Urinary bladder (tissue), 4 donors: ENCODE results near the gene ZNF532. TPM values are rescaled to one million over a fixed set of nuclear protein-coding genes. Genes with fewer than 3 reads are reported as not detected.

Experiments
- DNase-seq: peaks from one replicate; pipeline ENCODE4 v3.0.0-alpha.2; 2015; ENCODE audit errors: extremely low spot score
- H3K27ac ChIP-seq: one replicate; pipeline ENCODE4 v1.5.1; 2013; ENCODE audit warnings: low read depth, mild to moderate bottlenecking, moderate library complexity
- H3K36me3 ChIP-seq: one replicate; pipeline ENCODE4 v1.6.1; 2013; ENCODE audit warnings: mild to moderate bottlenecking, moderate library complexity; ENCODE audit not compliant: insufficient read depth
- H3K4me1 ChIP-seq: one replicate; pipeline ENCODE4 v1.6.1; 2013; ENCODE audit warnings: mild to moderate bottlenecking, moderate library complexity; ENCODE audit not compliant: insufficient read depth
- H3K4me3 ChIP-seq: one replicate; pipeline ENCODE4 v1.5.1; 2013; ENCODE audit warnings: low read depth, low read length
- WGBS: extraction: QIAGEN DNeasy Blood & Tissue Kit; methylation state at CpG from one replicate; pipeline ENCODE4 v1.1.7; 2013; 5-methylcytosine and 5-hydroxymethylcytosine counted together
- polyA plus RNA-seq: library from polyadenylated mRNA; stranded (reverse); fragments of 200-250 nt; gene quantifications from one replicate; pipeline ENCODE4 v1.2.3, GENCODE V29; 2013
- total RNA-seq: library from RNA; depleted of rRNA; stranded (reverse); fragments of >200 nt; gene quantifications from one replicate; pipeline ENCODE4 v1.2.3, GENCODE V29; 2014
- donor health status: healthy with polysubstance abuse.
- donor health status: healthy.

ZNF532 gene
- total and polyA plus RNA-seq, 2 donors = 53.8 to 105 TPM

DNA sequence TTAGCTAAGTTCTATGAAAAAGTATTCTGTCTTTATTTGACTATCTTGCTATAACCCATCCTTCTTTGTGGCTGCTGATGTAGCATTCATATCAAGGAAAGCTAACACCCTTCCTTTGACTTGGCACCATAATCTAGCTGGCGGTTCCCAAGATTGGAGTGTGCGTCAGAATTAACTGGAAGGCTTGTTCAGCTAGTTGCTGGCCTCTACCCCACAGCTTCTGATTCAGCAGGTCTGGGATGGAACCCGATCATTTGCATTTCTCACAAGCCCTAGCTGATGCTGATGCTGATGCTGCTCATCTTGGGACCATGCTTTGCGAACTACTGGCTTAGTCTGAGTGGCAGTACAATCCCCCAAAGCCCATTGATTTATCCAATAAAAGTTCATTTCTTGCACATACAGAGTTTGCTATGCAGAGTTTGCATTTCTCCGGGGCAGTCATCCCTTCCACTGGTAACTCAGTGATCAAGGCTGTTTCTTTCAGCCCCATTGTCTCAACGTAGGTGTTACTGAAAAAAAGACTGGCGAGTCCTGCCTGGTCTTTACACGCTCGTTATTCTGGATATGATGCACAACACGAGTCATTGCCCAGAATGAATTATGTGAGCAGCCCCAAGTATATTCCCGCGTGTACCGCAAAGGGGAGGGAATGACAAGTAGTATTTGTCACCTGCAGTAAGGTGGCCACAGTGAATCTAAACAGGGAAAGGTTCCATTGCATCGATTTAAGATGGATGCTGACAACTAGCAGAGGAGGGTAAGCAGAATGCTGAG, 96.5 kb downstream of the ZNF532 start:
- Histone ChIP-seq H3K36me3 (peaks cover 4% of the 10 kb centered on the region), H3K27ac (no peak overlapping the region), H3K4me1 (no peaks in the 10 kb centered on the region), H3K4me3 (no peak overlapping the region)
- DNase-seq = no peak
- 93% methylated on average over 14 of the region's 14 CpGs for WGBS

DNA sequence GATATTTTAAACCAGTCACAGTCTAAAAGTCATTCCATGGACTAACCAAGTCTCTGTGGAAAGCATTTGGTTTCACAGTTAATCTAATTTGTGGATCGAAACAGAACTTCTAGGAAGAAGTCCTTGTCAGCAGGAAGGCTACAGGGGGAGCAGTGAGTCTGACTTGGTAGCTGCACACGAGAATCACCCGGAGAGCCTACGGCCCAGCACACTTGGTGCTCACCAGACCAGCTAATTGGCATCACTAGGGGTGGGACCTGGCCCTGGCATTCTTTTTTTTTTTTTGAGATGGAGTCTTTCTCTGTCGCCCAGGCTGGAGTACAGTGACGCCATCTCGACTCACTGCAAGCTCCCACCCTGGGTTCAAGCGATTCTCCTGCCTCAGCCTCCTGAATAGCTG, 97.7 kb downstream of the ZNF532 start:
- H3K4me1 ChIP-seq = no peaks in the 10 kb centered on the region
- H3K4me3 ChIP-seq = no peak overlapping the region
- no peak for DNase-seq
- 93% methylated on average over 8 of the region's 8 CpGs for WGBS
- peaks cover 4% of the 10 kb centered on the region for H3K36me3 ChIP-seq
- H3K27ac ChIP-seq = no peak overlapping the region

GRCh38 chr18:58965291-58966004, 100.8 kb downstream of the ZNF532 start:
- Histone ChIP-seq H3K4me3 (no peak overlapping the region), H3K36me3 (peaks cover 4% of the 10 kb centered on the region), H3K4me1 (no peaks in the 10 kb centered on the region), H3K27ac (peak overlapping the region; percentile 11)
- DNase-seq = no peak
- WGBS = 52% methylated on average over 5 of the region's 5 CpGs

DNA sequence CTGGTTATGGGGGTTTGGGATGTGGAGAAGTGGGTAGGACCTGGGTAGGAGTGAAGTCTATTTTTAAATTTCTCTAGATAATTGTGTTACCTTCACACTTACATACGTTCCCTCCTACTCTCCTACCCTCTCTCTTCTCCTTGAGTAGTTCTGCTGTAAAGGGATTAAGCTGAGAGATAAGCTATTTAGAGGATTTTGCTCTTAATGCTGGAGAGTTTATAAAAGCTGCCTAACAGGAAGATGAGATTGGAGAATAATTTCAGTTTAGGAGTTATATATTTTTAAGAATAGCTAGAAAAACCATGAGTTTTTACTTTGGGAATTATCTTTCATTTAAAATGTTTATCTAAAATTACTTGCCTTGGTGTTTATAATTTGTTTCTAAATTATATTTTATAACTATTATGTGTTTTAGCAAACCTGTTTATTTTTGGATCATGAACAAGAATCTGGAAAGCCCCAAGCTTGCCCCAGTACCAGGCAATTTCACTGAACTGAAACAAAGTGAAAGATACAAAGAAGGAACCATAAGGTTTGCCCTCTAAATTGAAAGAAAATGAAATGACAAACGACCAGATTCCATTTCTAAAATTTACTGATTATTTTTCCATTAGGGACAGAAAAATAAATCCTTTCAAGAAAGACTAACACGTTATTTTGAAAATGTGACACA, 101.5 kb downstream of the ZNF532 start:
- H3K27ac ChIP-seq = no peak overlapping the region
- H3K4me3 ChIP-seq = no peak overlapping the region
- H3K36me3 ChIP-seq = peaks cover 4% of the 10 kb centered on the region
- WGBS = 30% methylated on average over 3 of the region's 3 CpGs
- H3K4me1 ChIP-seq = no peaks in the 10 kb centered on the region
- no peak for DNase-seq

DNA sequence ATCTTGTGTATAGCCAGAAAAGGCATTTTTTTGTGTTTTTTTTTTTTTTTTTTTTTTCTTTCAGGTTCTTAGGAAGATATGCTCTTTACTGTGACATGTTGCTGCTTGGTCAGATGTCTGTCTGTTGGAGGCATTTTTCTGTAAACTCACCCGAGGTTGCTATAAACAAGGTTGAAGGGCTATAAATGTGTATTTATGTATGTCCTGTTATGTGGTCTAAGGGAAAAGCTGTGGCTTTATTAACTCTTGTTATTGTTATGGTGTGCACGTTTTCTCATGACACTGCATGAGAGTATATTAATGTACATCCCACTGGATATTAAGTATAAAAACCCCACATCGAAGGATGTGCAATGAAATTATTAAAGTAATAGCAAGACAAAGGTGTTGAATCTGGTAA, 102.0 kb downstream of the ZNF532 start:
- Histone ChIP-seq H3K27ac (peak overlapping the region; percentile 72), H3K36me3 (peaks cover 4% of the 10 kb centered on the region)
- 43% methylated on average over 3 of the region's 3 CpGs for WGBS

DNA sequence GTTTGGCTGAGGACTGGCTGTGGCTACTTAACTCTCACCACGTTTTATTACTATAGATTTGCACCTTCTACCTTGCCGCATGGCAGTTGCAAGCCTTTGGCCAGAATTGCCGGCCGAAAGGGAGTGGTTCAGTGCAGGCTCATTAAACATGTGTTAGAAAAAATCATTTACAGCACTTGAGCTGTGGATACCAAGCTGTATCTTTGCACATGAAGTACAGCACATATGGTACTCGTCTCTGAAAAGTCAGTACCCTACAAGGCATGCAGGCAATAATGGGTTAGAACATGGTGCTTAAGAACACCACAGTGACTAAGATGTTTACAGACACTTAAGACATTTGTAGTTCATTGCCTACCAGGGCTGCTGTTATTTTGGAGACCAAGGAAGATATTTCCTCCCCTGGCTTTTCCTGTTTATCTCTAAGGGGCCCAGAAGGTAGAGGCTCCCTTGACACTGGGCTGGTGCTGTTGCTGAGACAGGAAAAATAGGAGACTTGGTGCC, 103.1 kb downstream of the ZNF532 start:
- Histone ChIP-seq H3K4me1 (no peaks in the 10 kb centered on the region), H3K36me3 (no peaks in the 10 kb centered on the region), H3K27ac (no peak overlapping the region), H3K4me3 (no peak overlapping the region)
- DNase-seq = no peak
- WGBS = 67% methylated on average over 5 of the region's 5 CpGs

More for the DNA sequence above, 102.0 kb downstream of the ZNF532 start:
- DNase-seq = no peak
- Histone ChIP-seq H3K4me1 (no peaks in the 10 kb centered on the region), H3K4me3 (no peak overlapping the region)

DNA sequence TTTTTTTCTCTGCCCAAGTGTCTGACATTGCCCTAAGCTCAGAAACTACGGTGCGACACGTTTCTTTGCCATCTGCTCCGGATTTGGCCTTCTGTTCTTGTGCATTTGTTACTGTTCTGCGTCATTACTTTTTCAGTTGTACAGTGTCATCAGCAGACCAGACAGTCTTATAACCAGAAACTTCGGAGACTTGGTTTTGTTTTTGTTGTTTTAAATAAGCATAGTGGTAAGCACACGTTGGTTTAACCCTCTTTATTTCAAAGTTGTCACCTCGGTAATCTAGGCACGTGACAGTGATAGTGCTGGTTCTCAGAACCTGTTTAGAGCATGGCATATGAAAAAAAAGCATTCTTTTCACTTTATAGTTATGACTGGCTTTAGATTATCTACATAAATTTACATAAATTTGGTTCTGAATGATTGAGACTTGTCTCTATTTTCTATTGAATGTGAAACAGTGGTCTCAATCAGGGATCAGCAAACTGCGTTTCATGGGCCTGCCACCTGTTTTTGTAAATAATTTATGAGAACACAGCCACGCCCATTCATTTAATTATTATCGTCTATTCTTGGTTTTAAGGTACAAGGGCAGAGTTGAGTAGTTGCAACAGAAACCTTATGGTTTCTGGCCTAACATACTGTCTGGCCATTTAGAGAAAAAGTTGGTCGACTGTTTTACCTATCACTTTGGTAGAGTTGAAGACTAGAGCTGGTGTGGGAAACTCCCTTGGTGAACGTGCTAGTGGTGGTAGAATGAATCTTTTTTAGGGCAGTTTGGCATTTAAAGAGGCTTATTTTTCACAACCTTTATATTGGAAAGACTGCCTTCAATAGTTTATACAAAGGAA, 106.5 kb downstream of the ZNF532 start:
- no peak overlapping the region for H3K4me3 ChIP-seq
- H3K4me1 ChIP-seq = no peaks in the 10 kb centered on the region
- H3K36me3 ChIP-seq = no peaks in the 10 kb centered on the region
- no peak overlapping the region for H3K27ac ChIP-seq
- DNase-seq = no peak
- 88% methylated on average over 14 of the region's 14 CpGs for WGBS

DNA sequence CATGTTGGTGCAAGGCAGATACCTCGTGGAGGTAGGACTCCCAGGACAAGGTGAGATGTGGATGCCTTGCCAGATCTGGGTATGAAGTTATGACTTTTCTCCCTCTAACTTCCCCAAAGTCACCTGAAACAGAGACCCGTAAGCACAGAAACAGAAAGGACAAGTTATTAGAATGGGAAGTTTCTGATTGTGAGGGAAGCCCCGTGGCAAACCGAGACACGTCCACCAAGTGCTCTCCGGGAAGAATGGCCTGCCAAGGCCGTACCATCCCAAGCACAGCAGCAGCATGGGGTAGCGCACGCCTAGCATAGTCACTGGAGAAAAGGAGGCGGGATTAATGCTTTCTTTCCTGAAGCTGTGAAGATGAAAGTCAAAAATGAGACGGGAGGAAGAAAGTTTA, 110.6 kb downstream of the ZNF532 start:
- no peak for DNase-seq
- 58% methylated on average over 11 of the region's 11 CpGs for WGBS
- Histone ChIP-seq H3K27ac (peak overlapping the region; percentile 87), H3K4me1 (no peaks in the 10 kb centered on the region), H3K4me3 (no peak overlapping the region), H3K36me3 (no peaks in the 10 kb centered on the region)

GRCh38 chr18:58975781-58976180, 111.1 kb downstream of the ZNF532 start:
- Histone ChIP-seq H3K36me3 (no peaks in the 10 kb centered on the region), H3K4me3 (no peak overlapping the region), H3K27ac (no peak overlapping the region), H3K4me1 (no peaks in the 10 kb centered on the region)
- 49% methylated on average over 4 of the region's 4 CpGs for WGBS
- DNase-seq = no peak

- H3K27ac ChIP-seq = peak overlapping the region; percentile 53
- DNase-seq = no peak
- WGBS = 83% methylated on average over 10 of the region's 10 CpGs
- H3K4me1 ChIP-seq = no peaks in the 10 kb centered on the region
- H3K4me3 ChIP-seq = no peak overlapping the region
- H3K36me3 ChIP-seq = no peaks in the 10 kb centered on the region
Observed at GRCh38 chr18:58977223-58977622, 112.5 kb downstream of the ZNF532 start.

- Histone ChIP-seq H3K4me3 (no peak overlapping the region), H3K27ac (no peak overlapping the region), H3K36me3 (no peaks in the 10 kb centered on the region), H3K4me1 (no peaks in the 10 kb centered on the region)
- WGBS = 77% methylated on average over 4 of the region's 4 CpGs
- DNase-seq = no peak
Observed at GRCh38 chr18:58977801-58978200, 113.1 kb downstream of the ZNF532 start.

DNA sequence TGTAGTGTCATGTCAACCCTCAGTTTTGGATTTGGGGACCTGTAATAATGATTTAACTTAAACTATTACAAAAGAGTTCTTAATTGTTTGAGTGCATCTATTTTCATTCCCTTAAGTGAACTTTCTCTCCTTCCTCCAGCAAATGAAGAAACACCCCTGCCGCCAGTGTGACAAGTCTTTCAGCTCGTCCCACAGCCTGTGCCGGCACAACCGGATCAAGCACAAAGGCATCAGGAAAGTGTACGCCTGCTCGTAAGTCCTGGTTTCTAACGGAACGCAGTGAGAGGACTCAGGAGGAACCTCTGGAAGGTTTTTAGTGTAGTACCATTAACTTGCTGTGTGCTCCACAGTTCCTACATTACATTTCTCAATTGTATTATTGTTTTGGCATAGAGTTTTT, 114.2 kb downstream of the ZNF532 start:
- 95% methylated on average over 8 of the region's 8 CpGs for WGBS
- no peaks in the 10 kb centered on the region for H3K36me3 ChIP-seq

GRCh38 chr18:58979615-58980014, 114.9 kb downstream of the ZNF532 start:
- no peak overlapping the region for H3K4me3 ChIP-seq
- DNase-seq = no peak
- no peaks in the 10 kb centered on the region for H3K4me1 ChIP-seq
- no peak overlapping the region for H3K27ac ChIP-seq
- H3K36me3 ChIP-seq = no peaks in the 10 kb centered on the region
- 96% methylated on average over 6 of the region's 6 CpGs for WGBS

More for the DNA sequence above, 114.2 kb downstream of the ZNF532 start:
- no peaks in the 10 kb centered on the region for H3K4me1 ChIP-seq
- DNase-seq = no peak
- no peak overlapping the region for H3K27ac ChIP-seq
- H3K4me3 ChIP-seq = no peak overlapping the region
